Liver (tissue), 3 donors: ENCODE data around the gene FER.

Source experiments
- EGR1 ChIP-seq, 2 donors: IDR thresholded peaks; 2 replicates each; pipeline ENCODE4 v1.6.1; 2016 to 2018; ENCODE audit warnings: antibody characterized with exemption in 2 of 2, low read depth in 2 of 2
- GABPA ChIP-seq, 2 donors: IDR thresholded peaks in 1 of 2; conservative IDR thresholded peaks in 1 of 2; 2 replicates each; pipeline ENCODE4 v1.6.1; 2016; ENCODE audit warnings: antibody characterized with exemption in 2 of 2, mild to moderate bottlenecking in 1 of 2, moderate library complexity in 1 of 2
- RAD21 ChIP-seq, 2 donors: IDR thresholded peaks; 2 replicates each; pipeline ENCODE4 v1.6.1; 2016; ENCODE audit warnings: antibody characterized with exemption in 2 of 2, mild to moderate bottlenecking in 2 of 2
- TAF1 ChIP-seq: conservative IDR thresholded peaks from 2 replicates; pipeline ENCODE4 v1.6.1; 2016; ENCODE audit warnings: antibody characterized with exemption, mild to moderate bottlenecking
- TF ChIP-seq, protein P1 (sequence below): fragments of 150-350 bp; IDR thresholded peaks from 2 replicates; pipeline ENCODE4 v1.5.1; 2017; ENCODE audit warnings: improper control_type of control experiment, low read depth, low read length; ENCODE audit not compliant: missing input control
- donor health status: healthy.
- donor health status: healthy.

DNA sequence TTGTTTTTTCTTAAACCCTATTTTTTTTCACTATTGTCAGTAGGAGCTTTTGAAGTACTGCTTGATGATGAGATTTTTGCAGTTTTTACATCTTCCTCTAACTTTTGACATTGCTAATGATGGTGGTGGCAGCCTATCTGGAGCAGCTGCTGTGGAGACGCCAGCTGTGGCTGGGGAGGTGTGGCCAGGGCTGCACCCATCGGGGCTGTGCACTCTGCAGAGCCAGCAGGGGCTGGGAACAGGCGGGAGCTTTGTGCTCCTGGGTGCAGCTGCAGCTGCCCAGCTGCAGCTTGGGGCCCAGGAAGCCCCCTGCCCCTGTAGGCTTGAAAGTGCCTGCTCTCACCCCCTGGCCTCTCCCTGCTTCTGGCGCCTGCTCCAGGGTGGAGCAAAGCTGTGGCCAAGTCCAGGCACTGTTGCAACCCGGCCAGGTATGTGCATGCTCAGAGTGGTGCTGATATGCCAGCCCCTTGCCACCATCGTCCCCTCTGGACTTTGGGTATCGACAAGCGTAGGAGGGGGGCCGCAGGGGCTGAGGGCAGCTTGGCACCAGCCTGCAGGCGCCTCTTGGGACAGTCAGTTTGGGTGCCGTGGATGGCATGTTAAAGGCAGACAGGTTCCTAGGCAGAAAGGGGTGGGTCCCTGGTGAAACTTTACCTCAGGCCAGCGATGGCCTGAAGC lies 39.2 kb downstream of the FER start:
- TF ChIP-seq, protein P1, sequence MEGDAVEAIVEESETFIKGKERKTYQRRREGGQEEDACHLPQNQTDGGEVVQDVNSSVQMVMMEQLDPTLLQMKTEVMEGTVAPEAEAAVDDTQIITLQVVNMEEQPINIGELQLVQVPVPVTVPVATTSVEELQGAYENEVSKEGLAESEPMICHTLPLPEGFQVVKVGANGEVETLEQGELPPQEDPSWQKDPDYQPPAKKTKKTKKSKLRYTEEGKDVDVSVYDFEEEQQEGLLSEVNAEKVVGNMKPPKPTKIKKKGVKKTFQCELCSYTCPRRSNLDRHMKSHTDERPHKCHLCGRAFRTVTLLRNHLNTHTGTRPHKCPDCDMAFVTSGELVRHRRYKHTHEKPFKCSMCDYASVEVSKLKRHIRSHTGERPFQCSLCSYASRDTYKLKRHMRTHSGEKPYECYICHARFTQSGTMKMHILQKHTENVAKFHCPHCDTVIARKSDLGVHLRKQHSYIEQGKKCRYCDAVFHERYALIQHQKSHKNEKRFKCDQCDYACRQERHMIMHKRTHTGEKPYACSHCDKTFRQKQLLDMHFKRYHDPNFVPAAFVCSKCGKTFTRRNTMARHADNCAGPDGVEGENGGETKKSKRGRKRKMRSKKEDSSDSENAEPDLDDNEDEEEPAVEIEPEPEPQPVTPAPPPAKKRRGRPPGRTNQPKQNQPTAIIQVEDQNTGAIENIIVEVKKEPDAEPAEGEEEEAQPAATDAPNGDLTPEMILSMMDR: no peak
- TF ChIP-seq EGR1 (IDR thresholded peaks at IDR 0.05; ENCODE audit: low read depth in 2 of 2): no peak
- no peak for TF ChIP-seq TAF1
- TF ChIP-seq GABPA (IDR thresholded peaks at IDR 0.05 in 1 of 2, conservative IDR thresholded peaks at IDR 0.05 in 1 of 2): no peak
- TF ChIP-seq RAD21 (IDR thresholded peaks at IDR 0.05): no peak
